CD4-positive, alpha-beta T cell treated with Interleukin-2 at 100 ng/mL for 4 hours (primary cell): Measurements from ENCODE around the gene MVD.

Experiments used
- DNase-seq: peaks from one replicate; pipeline ENCODE4 v3.0.0-alpha.2; 2020; ENCODE audit warnings: low spot score

Gene MVD

DNA sequence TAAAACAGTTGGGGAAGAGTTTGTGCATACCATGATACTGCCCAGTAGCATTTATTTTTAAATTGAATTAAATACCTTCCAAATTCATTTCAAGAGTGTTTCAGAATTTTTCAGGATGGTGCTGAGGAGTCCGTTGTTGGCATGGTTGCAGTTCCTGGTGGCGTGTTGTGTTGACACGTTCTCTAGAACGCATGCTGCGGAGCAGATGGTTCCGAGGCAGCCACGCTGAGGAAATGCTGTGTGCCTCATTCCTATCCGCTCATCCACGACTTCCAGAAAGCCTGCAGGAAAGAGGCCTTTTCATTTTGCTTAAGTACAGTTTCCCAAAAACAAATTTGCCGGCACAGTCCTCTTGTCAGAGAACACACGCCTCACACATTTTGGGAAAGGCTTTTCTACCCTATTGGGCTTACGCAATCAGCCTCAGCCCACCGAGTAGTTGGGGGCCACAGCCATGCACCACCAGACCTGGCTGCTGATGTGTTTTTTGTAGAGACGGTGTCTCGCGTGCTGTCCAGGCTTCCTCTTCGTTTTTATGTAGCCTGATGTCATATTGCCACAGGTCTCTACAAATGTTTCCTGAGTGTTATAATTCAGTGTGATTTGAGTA is 56.6 kb downstream of the MVD start:
- no peak for DNase-seq

DNA sequence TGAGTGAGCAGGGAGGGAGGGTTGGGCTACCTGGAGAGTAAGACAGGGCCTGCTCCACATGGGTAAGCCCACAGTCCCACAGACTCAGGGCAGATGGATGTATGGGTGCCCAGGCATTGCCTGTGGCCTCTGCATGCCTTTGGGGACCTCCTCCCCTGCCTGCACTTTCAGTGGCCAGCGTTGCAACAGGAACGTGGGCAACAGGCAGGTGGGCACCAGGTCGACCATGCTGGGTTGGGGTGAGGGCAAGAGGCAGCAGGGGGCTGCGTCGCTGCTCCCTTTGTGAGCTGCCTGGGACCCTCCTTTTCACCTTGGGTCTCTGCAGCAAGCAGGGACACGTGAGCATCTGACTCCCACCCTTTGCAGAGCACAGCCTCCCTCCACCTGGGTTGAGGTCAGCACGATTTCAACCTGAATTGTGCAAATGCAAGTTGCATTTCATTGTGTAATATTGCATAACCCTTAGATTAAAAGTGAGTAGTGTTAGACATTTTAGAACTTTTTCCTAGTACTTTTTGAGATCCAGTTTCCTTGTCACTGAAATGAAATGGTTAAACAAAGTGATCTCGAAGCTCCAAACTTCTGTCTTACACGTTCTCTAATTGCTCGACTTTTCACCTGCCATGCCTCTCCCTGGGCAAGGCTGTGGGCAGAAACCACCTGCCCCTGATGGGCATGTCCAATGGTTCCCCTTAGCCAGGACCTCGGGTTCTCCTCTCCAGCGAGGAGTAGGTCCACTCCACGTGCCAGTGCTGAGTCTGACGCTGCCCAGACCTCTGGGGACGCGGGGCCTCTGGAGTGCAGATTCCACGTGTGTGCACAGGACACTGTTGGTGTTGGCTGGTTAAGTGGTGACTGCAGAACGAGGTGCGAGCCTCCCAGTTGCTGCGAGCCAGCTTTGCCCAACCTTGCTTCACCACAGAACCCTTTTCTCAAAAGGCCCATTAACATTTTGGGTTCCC is 57.4 kb downstream of the MVD start:
- no peak for DNase-seq

DNA sequence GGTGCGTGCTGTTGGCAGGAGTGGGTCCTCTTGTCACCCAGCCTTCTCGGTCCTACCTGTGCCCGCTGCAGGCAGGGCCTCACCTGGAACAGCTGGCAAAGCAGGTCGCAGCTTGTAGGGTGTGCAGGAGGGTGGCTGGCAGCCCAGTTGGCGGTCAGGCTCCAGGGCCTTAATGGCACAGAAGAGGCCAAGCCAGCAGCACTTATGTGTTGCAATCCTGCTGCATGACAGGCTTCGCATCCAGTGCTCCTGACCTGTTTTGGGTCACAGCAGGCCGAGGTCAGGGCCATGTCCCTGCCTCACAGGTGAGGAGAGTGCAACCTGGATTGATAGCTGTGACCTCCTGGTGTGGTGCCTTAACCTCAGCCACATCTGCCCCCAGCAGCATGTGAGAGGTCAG is 60.8 kb downstream of the MVD start:
- no peak for DNase-seq
